ENCODE results near the gene RPS6KB2. TPM values are rescaled to one million over a fixed set of nuclear protein-coding genes. Genes with fewer than 3 reads are reported as not detected.

Gene RPS6KB2
- total and polyA plus RNA-seq, 2 donors (not counting 1 experiment from before 2014, with no cell fraction given) = 29.0 to 30.6 TPM

DNA sequence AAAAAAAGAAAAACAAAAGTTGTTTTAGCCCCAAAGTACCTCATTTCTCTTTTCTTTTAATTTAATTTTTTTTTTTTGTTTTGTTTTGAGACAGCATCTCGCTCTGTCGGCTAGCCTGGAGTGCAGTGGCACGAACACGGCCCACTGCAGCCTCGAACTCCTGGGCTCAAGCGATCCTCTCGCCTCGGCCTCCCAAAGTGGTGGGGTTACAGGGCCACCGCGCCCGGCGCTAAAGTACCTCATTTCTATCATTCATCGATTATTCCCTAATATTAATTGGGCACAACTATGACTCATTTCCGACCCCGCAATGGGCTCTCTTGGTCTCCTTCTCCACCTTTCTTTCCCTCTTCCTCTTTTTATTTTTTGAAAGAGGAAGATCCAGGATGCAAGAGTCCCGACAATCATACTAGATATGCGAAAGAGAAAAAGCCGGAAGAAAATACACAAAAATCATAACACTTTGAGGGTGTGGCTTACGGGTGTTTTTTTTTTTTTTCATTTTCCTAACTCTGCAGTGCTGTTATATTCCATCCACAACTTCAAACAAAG is 54.1 kb downstream of the RPS6KB2 start:
- Histone ChIP-seq H3K36me3 (ENCODE audit: control insufficient read depth, insufficient read depth, low read length) (peaks cover 2% of the 10 kb centered on the region), H3K27me3 (ENCODE audit: control insufficient read depth, insufficient read depth, low read length) (no peaks in the 10 kb centered on the region), H3K4me2 (ENCODE audit: extremely low read depth, insufficient read depth, low read length) (peak overlapping the region; percentile 88), H3K79me2 (ENCODE audit: control insufficient read depth, insufficient read depth, low read length) (no peaks in the 10 kb centered on the region), H3K9ac (ENCODE audit: insufficient read depth, low read length) (peak overlapping the region; percentile 54), H3K27ac (ENCODE audit: insufficient read depth, low read length) (peak overlapping the region; percentile 92), H3K9me3 (ENCODE audit: control insufficient read depth, insufficient read depth, low read depth, low read length) (no peaks in the 10 kb centered on the region), H2AFZ (ENCODE audit: low read length) (peak overlapping the region; percentile 85), H4K20me1 (ENCODE audit: control insufficient read depth, extremely low read depth, insufficient read depth, low read length) (no peaks in the 10 kb centered on the region), H3K4me3 (replicated peaks in 1 of 4; ENCODE audit: control extremely low read depth in 1 of 4, insufficient read depth in 1 of 4, low read depth in 3 of 4, low read length in 4 of 4) (peak overlapping the region; percentile 45 to 88 (median 72)), H3K4me1 (ENCODE audit: control insufficient read depth, extremely low read depth, insufficient read depth, low read length) (peaks cover 7% of the 10 kb centered on the region)
- TF ChIP-seq EZH2 (IDR thresholded peaks at IDR 0.05; ENCODE audit: low read length, missing control alignments) = no peak
- TF ChIP-seq, protein P1, sequence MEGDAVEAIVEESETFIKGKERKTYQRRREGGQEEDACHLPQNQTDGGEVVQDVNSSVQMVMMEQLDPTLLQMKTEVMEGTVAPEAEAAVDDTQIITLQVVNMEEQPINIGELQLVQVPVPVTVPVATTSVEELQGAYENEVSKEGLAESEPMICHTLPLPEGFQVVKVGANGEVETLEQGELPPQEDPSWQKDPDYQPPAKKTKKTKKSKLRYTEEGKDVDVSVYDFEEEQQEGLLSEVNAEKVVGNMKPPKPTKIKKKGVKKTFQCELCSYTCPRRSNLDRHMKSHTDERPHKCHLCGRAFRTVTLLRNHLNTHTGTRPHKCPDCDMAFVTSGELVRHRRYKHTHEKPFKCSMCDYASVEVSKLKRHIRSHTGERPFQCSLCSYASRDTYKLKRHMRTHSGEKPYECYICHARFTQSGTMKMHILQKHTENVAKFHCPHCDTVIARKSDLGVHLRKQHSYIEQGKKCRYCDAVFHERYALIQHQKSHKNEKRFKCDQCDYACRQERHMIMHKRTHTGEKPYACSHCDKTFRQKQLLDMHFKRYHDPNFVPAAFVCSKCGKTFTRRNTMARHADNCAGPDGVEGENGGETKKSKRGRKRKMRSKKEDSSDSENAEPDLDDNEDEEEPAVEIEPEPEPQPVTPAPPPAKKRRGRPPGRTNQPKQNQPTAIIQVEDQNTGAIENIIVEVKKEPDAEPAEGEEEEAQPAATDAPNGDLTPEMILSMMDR (conservative IDR thresholded peaks at IDR 0.05 in 1 of 2, IDR thresholded peaks at IDR 0.05 in 1 of 2; ENCODE audit: low read depth in 1 of 2, low read length in 2 of 2) = no peak
- DNase-seq (ENCODE audit: low read depth in 2 of 2) = no peak

DNA sequence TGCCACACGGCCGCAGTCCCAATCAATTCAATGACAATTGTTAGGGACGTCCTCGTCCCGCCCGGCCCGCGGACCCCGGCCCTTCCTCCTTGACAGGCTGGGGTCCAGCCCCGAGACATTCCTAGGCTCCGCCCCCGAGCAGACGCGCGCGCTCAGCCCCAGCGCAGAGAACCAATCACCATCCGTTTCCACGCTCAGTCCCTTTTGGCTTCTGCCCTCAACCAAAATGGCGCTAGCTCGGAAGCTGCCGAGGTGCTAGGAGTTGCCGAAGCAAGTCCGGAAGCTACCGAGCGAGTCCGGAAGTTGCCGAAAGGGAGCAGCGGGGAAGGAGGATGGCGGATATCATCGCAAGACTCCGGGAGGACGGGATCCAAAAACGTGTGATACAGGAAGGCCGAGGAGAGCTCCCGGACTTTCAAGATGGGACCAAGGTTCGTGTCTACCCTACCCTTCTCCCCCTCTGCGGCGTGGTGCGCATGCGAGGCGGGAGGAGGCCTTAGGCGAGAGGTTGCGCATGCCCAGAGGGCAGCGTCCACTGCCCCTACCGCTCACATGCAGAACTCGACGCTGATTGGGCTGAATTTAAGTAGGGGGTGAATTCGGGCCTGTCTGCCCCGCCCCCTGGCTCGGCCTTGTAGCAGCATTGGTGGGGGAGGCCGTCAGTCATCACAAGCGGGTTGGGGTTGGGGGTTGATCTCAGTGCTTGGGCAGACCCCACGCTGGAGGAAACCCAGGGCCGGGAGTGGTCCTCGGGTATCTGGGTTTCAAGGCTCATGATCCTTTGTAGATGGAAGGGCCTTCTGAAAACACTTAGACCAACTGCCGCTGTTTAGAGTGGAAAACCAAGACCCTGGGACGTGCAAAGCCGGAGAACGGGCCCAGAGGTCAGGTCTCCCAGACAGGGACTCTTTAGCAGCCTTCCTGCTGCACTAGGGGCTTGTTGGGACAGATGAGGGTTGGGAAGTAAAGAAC is 54.8 kb downstream of the RPS6KB2 start, which contains the start of gene AIP:
TSS of gene AIP (plus strand) at position 200 of the 972 bp plus-strand sequence. CDS start at position 333, 133 bp downstream.
- Histone ChIP-seq H3K4me1 (ENCODE audit: control insufficient read depth, extremely low read depth, insufficient read depth, low read length) (peaks cover 7% of the 10 kb centered on the region), H3K27me3 (ENCODE audit: control insufficient read depth, insufficient read depth, low read length) (no peaks in the 10 kb centered on the region), H3K79me2 (ENCODE audit: control insufficient read depth, insufficient read depth, low read length) (no peaks in the 10 kb centered on the region), H4K20me1 (ENCODE audit: control insufficient read depth, extremely low read depth, insufficient read depth, low read length) (no peaks in the 10 kb centered on the region), H3K4me2 (ENCODE audit: extremely low read depth, insufficient read depth, low read length) (peak within 1 kb of the TSS; percentile 90), H3K9me3 (ENCODE audit: control insufficient read depth, insufficient read depth, low read depth, low read length) (no peaks in the 10 kb centered on the region), H2AFZ (ENCODE audit: low read length) (peak within 1 kb of the TSS; percentile 98), H3K27ac (ENCODE audit: insufficient read depth, low read length) (peak within 1 kb of the TSS; percentile 92), H3K36me3 (ENCODE audit: control insufficient read depth, insufficient read depth, low read length) (peaks cover 2% of the 10 kb centered on the region), H3K4me3 (replicated peaks in 1 of 4; ENCODE audit: control extremely low read depth in 1 of 4, insufficient read depth in 1 of 4, low read depth in 3 of 4, low read length in 4 of 4) (peak within 1 kb of the TSS; percentile 45 to 88 (median 72)), H3K9ac (ENCODE audit: insufficient read depth, low read length) (peak within 1 kb of the TSS; percentile 54)
- peak; percentile 95 to 98 for DNase-seq (ENCODE audit: low read depth in 2 of 2)
- no peak for TF ChIP-seq EZH2 (IDR thresholded peaks at IDR 0.05; ENCODE audit: low read length, missing control alignments)
- TF ChIP-seq, protein P1 (conservative IDR thresholded peaks at IDR 0.05 in 1 of 2, IDR thresholded peaks at IDR 0.05 in 1 of 2; ENCODE audit: low read depth in 1 of 2, low read length in 2 of 2) = no peak

Data from fibroblast of lung (primary cell).